K562 treated with DMSO at 1 percent for 24 hours (cell line): ENCODE data around the gene GRK4. TPM values are rescaled to one million over a fixed set of nuclear protein-coding genes. Genes with fewer than 3 reads are reported as not detected.

Source experiments
- total RNA-seq: library from RNA; unstranded; fragments of 300-600 nt; gene quantifications from 2 replicates; pipeline ENCODE4 v1.2.3, GENCODE V29; 2022; ENCODE audit warnings: low read depth; ENCODE audit not compliant: insufficient read depth

Gene GRK4
- total RNA-seq, result 3.9 and 4.1 TPM in 2 replicates

DNA sequence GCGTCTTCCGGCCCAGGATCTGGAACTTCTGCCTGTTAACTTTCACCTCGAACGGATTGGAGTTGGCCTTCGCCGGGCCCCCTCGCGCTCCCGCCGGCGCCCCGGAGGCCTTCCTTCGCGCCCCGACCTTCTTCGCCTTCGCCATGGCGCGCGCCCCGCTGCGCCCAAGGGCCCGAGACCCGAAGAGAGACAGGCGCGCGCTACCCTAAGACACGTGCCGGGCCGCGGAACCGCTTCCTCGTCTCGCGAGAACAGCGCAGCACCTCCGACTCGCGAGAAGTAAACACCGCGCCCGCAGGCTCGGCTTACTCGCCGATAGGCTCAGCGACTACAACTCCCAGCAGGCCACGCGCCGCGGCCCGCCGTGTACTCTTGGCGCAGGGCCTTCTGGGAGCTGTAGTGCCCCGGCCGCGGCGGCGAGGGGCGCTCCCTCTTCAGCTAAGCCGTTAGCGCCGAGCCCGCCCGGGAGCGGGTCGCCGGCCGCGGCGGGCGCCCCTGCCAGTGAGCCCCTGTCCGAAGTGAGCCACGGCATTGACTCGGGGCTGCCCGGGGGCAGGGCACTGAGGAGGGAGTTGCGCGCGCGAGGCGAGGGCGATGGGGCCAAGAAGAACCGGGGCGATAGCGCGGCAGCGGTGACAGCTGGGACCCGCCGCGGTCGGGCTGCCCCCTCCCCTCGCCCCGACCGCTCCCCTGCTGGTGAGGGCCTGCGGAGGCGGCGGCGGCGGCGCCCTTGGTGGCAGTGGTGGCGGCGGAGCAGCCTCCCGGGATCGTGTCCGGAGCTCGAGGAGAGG, at the start of gene GRK4, which contains the start of gene NOP14:
Gene GRK4, plus strand, starts transcription at position 397 of the 791 bp plus-strand sequence. CDS start 500 bp downstream, outside the sequence.
Gene NOP14, minus strand, starts transcription at position 232 of the 791 bp plus-strand sequence. Its CDS starts 87 bp downstream, at position 145.

DNA sequence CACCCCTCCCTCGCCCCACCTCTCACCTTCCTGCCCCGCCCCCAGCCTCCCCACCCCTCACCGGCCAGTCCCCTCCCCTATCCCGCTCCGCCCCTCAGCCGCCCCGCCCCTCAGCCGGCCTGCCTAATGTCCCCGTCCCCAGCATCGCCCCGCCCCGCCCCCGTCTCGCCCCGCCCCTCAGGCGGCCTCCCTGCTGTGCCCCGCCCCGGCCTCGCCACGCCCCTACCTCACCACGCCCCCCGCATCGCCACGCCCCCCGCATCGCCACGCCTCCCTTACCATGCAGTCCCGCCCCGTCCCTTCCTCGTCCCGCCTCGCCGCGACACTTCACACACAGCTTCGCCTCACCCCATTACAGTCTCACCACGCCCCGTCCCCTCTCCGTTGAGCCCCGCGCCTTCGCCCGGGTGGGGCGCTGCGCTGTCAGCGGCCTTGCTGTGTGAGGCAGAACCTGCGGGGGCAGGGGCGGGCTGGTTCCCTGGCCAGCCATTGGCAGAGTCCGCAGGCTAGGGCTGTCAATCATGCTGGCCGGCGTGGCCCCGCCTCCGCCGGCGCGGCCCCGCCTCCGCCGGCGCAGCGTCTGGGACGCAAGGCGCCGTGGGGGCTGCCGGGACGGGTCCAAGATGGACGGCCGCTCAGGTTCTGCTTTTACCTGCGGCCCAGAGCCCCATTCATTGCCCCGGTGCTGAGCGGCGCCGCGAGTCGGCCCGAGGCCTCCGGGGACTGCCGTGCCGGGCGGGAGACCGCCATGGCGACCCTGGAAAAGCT, 110.9 kb downstream of the GRK4 start, which contains the start of the genes HTT and HTT-AS:
Gene HTT, plus strand, starts transcription at position 604 of the 768 bp plus-strand sequence. Its CDS starts 145 bp downstream, at position 749.
Gene HTT-AS, minus strand, starts transcription at position 461 of the 768 bp plus-strand sequence.

Other genes with a start within 250 kb of the GRK4 start
- gene TNIP2, start 207.2 kb upstream of the GRK4 start, total RNA-seq, result 50.4 and 51.5 TPM in 2 replicates
- gene SH3BP2, start 170.5 kb upstream of the GRK4 start, total RNA-seq, result 17.7 and 19.0 TPM in 2 replicates
- gene ADD1, start 119.7 kb upstream of the GRK4 start, total RNA-seq, result 122 and 144 TPM in 2 replicates
- 28.3 and 29.2 TPM in 2 replicates for gene NOP14, start 165 bp upstream of the GRK4 start, total RNA-seq
- gene HTT-AS, start 111.0 kb downstream of the GRK4 start, total RNA-seq, result not detected in 2 replicates
- gene HTT, start 111.1 kb downstream of the GRK4 start, total RNA-seq, result 18.6 and 21.1 TPM in 2 replicates